BE2C (cell line): ENCODE data around the gene COL7A1.

Experiments used
- DNase-seq: peaks from one replicate; pipeline ENCODE4 v3.0.0-alpha.2; 2020
- H3K27me3 ChIP-seq: fragments of 250-450 bp; sonication (Bioruptor Pico); 2 replicates; pipeline ENCODE4 v1.5.1; 2020; ENCODE audit warnings: mild to moderate bottlenecking
- H3K36me3 ChIP-seq: fragments of 250-450 bp; sonication (Bioruptor Pico); 2 replicates; pipeline ENCODE4 v1.5.1; 2020; ENCODE audit warnings: mild to moderate bottlenecking
- H3K4me1 ChIP-seq: fragments of 250-450 bp; sonication (Bioruptor Pico); 2 replicates; pipeline ENCODE4 v1.5.1; 2020
- H3K4me3 ChIP-seq: 2 replicates; pipeline ENCODE4 v1.5.1; 2011; ENCODE audit warnings: low read depth, low read length
- H3K9me3 ChIP-seq: fragments of 250-450 bp; sonication (Bioruptor Pico); 2 replicates; pipeline ENCODE4 v1.5.1; 2020
- TF ChIP-seq, protein P1 (sequence below): IDR thresholded peaks from 2 replicates; pipeline ENCODE4 v1.5.1; 2012; ENCODE audit warnings: mild to moderate bottlenecking, low read depth, low read length

COL7A1 gene

GRCh38 chr3:48561045-48561736 lies 33.9 kb downstream of the COL7A1 start:
- no peak overlapping the region for H3K4me3 ChIP-seq

DNA sequence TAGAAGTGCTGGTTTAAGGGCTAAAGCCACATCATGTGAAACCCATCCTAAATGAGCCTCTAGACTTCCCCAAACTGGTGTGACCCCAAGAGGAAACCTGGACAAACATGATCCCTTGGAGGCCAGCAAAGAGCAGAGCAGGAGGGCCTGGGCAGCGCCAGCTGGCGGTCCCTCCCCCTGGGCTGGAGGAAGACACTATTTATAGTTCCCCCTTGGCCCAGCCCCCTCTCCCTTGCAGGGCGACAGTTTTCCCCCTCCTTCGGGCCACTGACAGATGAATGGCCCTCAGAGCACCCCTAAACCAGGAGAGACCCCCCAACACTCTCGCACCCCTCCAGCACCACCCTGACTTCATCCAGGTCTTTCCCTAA lies 34.5 kb downstream of the COL7A1 start:
- no peak overlapping the region for H3K4me3 ChIP-seq
- no peak for DNase-seq
- TF ChIP-seq, protein P1, sequence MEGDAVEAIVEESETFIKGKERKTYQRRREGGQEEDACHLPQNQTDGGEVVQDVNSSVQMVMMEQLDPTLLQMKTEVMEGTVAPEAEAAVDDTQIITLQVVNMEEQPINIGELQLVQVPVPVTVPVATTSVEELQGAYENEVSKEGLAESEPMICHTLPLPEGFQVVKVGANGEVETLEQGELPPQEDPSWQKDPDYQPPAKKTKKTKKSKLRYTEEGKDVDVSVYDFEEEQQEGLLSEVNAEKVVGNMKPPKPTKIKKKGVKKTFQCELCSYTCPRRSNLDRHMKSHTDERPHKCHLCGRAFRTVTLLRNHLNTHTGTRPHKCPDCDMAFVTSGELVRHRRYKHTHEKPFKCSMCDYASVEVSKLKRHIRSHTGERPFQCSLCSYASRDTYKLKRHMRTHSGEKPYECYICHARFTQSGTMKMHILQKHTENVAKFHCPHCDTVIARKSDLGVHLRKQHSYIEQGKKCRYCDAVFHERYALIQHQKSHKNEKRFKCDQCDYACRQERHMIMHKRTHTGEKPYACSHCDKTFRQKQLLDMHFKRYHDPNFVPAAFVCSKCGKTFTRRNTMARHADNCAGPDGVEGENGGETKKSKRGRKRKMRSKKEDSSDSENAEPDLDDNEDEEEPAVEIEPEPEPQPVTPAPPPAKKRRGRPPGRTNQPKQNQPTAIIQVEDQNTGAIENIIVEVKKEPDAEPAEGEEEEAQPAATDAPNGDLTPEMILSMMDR: no peak

More at GRCh38 chr3:48561045-48561736, 33.9 kb downstream of the COL7A1 start:
- peaks cover 7% of the 10 kb centered on the region for H3K4me1 ChIP-seq
- TF ChIP-seq, protein P1: no peak
- peak; percentile 41 for DNase-seq
- no peaks in the 10 kb centered on the region for H3K27me3 ChIP-seq
- no peaks in the 10 kb centered on the region for H3K36me3 ChIP-seq
- H3K9me3 ChIP-seq: no peaks in the 10 kb centered on the region

DNA sequence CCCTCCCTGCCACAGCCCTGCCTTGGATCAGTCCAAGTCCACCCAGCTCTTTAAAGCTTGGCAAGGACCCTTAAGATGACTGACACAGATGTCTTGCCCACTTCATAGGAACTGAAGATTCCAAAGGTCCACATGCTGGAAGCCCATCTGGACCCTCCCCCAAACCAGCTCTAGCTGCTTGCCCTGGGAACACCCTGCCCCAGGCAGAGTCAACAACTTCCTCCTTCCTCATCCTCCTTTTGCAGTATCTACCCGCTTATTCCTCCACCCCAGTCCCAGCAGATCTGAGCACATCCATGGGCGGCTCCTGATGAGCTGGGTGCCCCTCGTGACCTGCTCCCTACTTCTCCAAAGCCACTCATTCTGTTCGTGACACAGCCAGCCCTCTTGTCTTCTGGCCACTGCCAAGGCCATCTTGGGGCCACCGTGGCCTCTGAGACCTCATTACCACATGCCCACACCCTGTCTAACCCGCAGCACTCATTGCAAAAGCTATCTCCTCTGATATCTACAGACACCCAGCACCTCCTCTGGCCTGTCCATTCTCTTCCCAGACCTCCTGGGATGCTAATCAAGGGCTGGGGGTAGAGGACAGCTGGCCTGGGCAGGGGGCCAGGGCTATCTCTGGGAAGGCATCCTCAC lies 36.5 kb downstream of the COL7A1 start:
- Histone ChIP-seq H3K36me3 (no peaks in the 10 kb centered on the region), H3K27me3 (no peaks in the 10 kb centered on the region), H3K9me3 (no peaks in the 10 kb centered on the region), H3K4me1 (peaks cover 2% of the 10 kb centered on the region), H3K4me3 (no peak overlapping the region)
- DNase-seq: no peak
- TF ChIP-seq, protein P1: no peak

More for the DNA sequence above, 34.5 kb downstream of the COL7A1 start:
- Histone ChIP-seq H3K36me3 (no peaks in the 10 kb centered on the region), H3K9me3 (no peaks in the 10 kb centered on the region), H3K27me3 (no peaks in the 10 kb centered on the region), H3K4me1 (peaks cover 3% of the 10 kb centered on the region)

DNA sequence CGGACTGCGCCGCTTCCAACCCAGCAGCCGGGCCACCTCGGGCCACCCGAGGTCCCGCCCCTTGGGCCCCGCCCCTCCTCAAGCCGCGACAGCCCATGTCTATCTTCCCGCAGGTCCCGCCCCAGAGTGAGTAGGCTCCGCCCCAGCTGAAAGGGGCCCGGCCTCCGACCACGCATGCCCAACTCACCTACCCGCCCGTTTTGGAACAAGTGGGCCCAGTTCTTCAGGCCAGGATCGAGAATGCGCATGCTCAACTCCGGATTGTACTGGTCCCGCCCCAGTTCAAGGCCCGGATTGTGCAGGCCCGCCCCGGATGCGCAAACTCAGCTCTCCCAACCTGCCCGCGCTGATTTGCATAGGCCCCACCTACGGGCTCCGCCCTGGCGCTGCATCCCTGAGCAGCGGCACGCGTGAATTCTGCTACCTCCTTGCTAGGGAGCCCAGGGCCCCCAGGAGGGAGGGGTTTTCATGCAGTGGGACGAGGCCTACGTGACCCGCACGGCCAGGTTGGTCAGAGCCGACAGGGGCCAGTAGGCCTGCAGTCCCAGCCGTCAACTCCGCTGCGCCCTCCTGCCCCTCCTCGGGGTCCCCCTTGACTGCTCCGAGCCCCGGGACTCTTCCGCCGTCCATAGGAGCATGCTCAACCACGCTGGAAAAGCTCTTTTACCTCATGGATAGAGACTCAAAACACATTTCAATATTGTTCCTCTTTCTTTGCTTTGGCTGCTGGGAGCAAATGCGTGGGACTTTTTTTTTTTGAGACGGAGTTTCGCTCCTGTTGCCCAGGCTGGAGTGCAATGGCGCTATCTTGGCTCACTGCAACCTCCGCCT lies 38.1 kb downstream of the COL7A1 start, which contains the start of gene PFKFB4:
PFKFB4 (minus strand) TSS at position 8 of the 831 bp plus-strand sequence. CDS start 26 bp downstream, outside the sequence.
- no peaks in the 10 kb centered on the region for H3K9me3 ChIP-seq
- no peaks in the 10 kb centered on the region for H3K36me3 ChIP-seq
- TF ChIP-seq, protein P1: no peak
- DNase-seq: peak; percentile 96
- no peaks in the 10 kb centered on the region for H3K27me3 ChIP-seq
- peak within 1 kb of the TSS; percentile 59 for H3K4me3 ChIP-seq
- H3K4me1 ChIP-seq: peaks cover 2% of the 10 kb centered on the region

DNA sequence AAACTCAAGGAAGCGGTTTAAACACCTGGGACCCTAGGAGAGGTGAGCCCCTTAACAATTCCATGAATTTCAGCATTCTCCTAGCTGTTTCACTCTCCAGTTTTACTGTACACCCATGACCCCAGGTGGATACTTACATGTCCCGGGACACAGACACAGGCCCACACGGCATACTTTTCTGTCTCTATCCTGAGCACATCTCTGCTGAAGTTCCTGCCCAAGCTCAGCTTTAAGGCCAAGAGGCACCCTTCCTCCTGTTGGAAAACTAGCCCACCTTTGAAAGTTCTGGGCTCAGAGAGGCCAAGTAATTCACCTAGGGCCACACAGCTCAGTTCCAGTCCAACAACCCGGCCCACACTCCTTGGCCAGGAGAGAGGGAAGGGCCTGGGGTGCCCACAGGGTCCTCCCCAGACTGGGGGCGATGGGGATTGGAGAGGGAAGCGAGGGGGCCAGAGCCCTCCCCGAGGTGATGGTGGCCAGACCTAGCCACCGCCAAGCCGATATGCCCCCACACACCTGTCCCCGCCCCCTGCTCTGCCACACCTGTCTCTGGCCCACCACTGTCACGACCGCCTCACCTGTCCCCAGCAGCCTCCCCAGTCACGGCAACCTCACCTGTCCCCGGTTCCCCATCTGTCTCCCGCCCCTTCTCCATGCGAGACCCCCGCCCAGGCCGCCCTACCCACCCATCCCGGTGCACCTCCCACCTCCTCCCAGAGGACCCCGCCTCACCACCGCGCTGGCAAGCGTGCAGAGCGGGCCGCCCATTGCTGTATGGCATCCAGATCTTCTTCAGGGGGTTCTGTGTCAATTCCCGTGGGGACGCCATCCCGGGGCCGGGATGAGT lies 39.0 kb downstream of the COL7A1 start:
- Histone ChIP-seq H3K9me3 (no peaks in the 10 kb centered on the region), H3K36me3 (no peaks in the 10 kb centered on the region), H3K4me3 (peak overlapping the region; percentile 59), H3K27me3 (no peaks in the 10 kb centered on the region), H3K4me1 (peaks cover 2% of the 10 kb centered on the region)
- TF ChIP-seq, protein P1: no peak
- no peak for DNase-seq
